HepG2 (cell line): ENCODE data around the gene CASKIN2. TPM values are rescaled to one million over a fixed set of nuclear protein-coding genes. Genes with fewer than 3 reads are reported as not detected.

Source experiments
- ARID5B ChIP-seq: IDR thresholded peaks from 2 replicates; pipeline ENCODE4 v1.4.0; 2020; ENCODE audit warnings: mild to moderate bottlenecking, missing genetic modification reagents
- DNMT3B ChIP-seq: conservative IDR thresholded peaks from 2 replicates; pipeline ENCODE4 v1.6.1; 2016; ENCODE audit warnings: missing biosample characterization, control low read depth
- GATAD2A ChIP-seq: IDR thresholded peaks from 2 replicates; pipeline ENCODE4 v1.6.1; 2016
- KDM5A ChIP-seq: fragments of 200-600 bp; sonication (generic); IDR thresholded peaks from 2 replicates; pipeline ENCODE4 v1.7.0; 2018; ENCODE audit warnings: antibody characterized with exemption, mild to moderate bottlenecking, low read length, borderline replicate concordance
- MAFK ChIP-seq, 2 experiments: IDR thresholded peaks in 1 of 2; conservative IDR thresholded peaks in 1 of 2; 2 replicates each; pipeline ENCODE4 v1.6.1; 2011; ENCODE audit warnings: improper control_type of control experiment in 2 of 2, low read length in 2 of 2
- MLLT10 ChIP-seq: sonication (generic); formaldehyde crosslinking; IDR thresholded peaks from 2 replicates; pipeline ENCODE4 v1.4.0; 2020; ENCODE audit warnings: missing genetic modification reagents
- RARA ChIP-seq: IDR thresholded peaks from 2 replicates; pipeline ENCODE4 v1.6.1; 2016; ENCODE audit warnings: missing genetic modification reagents, missing compliant biosample characterization
- RELA ChIP-seq: sonication (generic); formaldehyde crosslinking; IDR thresholded peaks from 2 replicates; pipeline ENCODE4 v1.4.0; 2020; ENCODE audit warnings: missing genetic modification reagents
- SP140L ChIP-seq: sonication (generic); formaldehyde crosslinking; IDR thresholded peaks from 2 replicates; pipeline ENCODE4 v1.4.0; 2020; ENCODE audit warnings: missing genetic modification reagents, borderline replicate concordance
- SP2 ChIP-seq: sonication (generic); formaldehyde crosslinking; IDR thresholded peaks from 2 replicates; pipeline ENCODE4 v1.5.1; 2020; ENCODE audit warnings: mild to moderate bottlenecking, missing genetic modification reagents
- ZBTB37 ChIP-seq: sonication (generic); formaldehyde crosslinking; IDR thresholded peaks from 2 replicates; pipeline ENCODE4 v1.4.0; 2020; ENCODE audit warnings: mild to moderate bottlenecking, missing genetic modification reagents
- ZFP36L2 ChIP-seq: sonication (generic); formaldehyde crosslinking; IDR thresholded peaks from 2 replicates; pipeline ENCODE4 v1.4.0; 2020; ENCODE audit warnings: missing genetic modification reagents
- ZNF225 ChIP-seq: sonication (generic); formaldehyde crosslinking; IDR thresholded peaks from 2 replicates; pipeline ENCODE4 v1.4.0; 2020; ENCODE audit warnings: mild to moderate bottlenecking, missing genetic modification reagents
- ZNF772 ChIP-seq: sonication (generic); formaldehyde crosslinking; IDR thresholded peaks from 2 replicates; pipeline ENCODE4 v1.5.0; 2020; ENCODE audit warnings: mild to moderate bottlenecking, missing genetic modification reagents
- ZNF883 ChIP-seq: sonication (generic); formaldehyde crosslinking; IDR thresholded peaks from 2 replicates; pipeline ENCODE4 v1.5.1; 2020; ENCODE audit warnings: mild to moderate bottlenecking, missing genetic modification reagents; ENCODE audit errors: not compliant biosample characterization
- polyA plus RNA-seq, 8 experiments: library from polyadenylated mRNA; depleted of rRNA in 3 of 8; stranded (reverse) in 7 of 8; unstranded in 1 of 8; fragments of >200 nt; fragmentation: Illumina TruSeq in 4 of 8; extraction: Trizol in 4 of 8; gene quantifications; 2 replicates each; pipeline versions ENCODE4 v1.2.1 to v1.2.3, GENCODE V29; 2011 to 2016; ENCODE audit warnings: low read depth in 4 of 8, missing spikeins in 1 of 8, mixed read lengths in 1 of 8; ENCODE audit not compliant: insufficient read depth in 1 of 8
- total RNA-seq, 5 experiments: library from RNA; depleted of rRNA; stranded (reverse); fragments of >200 nt; fragmentation: Illumina TruSeq; extraction: Trizol; gene quantifications; 2 replicates each; pipeline ENCODE4 v1.2.3, GENCODE V29; 2016; ENCODE audit warnings: low read depth in 1 of 5
- TF ChIP-seq, protein P1 (sequence below): sonication (generic); formaldehyde crosslinking; IDR thresholded peaks from 2 replicates; pipeline ENCODE4 v1.4.0; 2020; ENCODE audit warnings: missing genetic modification reagents, mild to moderate bottlenecking, borderline replicate concordance
- TF ChIP-seq, protein P2 (sequence below): sonication (generic); formaldehyde crosslinking; IDR thresholded peaks from 2 replicates; pipeline ENCODE4 v1.4.0; 2020; ENCODE audit warnings: missing genetic modification reagents
- TF ChIP-seq, protein P3 (sequence below): sonication (generic); formaldehyde crosslinking; IDR thresholded peaks from 2 replicates; pipeline ENCODE4 v1.4.0; 2020; ENCODE audit warnings: missing genetic modification reagents

CASKIN2 gene
- total and polyA plus RNA-seq, 2 of the 13 experiments (the other 11 are each of a cell fraction or from before 2014, with no cell fraction given), result 5.2 to 7.8 TPM

DNA sequence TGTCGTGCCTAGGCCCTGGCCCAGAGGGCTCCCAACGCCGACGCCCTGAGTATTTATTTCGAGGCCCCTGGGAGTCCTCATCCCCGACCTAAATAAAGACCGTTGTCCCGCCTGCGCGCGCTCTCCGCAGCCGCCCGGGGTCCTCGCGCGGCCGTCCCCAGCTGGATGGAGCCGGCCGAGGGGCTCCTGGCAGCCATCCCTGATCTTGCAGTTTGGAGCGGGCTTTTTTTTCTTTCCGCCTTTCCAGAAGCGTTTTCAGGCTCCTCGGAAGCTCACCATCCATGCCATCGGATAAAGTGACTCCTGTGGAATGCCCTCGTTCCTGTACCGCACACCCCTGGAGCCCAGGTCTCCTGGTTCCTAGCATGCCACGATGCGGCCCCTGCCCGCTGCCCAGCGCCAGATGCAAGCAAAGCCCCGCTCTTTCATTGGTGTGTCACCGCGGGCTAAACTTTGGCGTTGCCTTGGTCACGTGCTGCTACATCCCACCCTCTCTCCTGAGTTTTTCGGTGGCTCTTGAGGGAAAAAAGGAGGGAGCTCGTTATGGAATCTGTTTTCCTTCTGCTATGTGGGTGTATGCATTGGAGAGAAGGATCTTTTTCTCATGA lies 58.2 kb downstream of the CASKIN2 start (continued):
- no peak; the same call in 1 of the 2 replicates for TF ChIP-seq ARID5B (CRISPR knock-in tag)
- TF ChIP-seq, protein P1, sequence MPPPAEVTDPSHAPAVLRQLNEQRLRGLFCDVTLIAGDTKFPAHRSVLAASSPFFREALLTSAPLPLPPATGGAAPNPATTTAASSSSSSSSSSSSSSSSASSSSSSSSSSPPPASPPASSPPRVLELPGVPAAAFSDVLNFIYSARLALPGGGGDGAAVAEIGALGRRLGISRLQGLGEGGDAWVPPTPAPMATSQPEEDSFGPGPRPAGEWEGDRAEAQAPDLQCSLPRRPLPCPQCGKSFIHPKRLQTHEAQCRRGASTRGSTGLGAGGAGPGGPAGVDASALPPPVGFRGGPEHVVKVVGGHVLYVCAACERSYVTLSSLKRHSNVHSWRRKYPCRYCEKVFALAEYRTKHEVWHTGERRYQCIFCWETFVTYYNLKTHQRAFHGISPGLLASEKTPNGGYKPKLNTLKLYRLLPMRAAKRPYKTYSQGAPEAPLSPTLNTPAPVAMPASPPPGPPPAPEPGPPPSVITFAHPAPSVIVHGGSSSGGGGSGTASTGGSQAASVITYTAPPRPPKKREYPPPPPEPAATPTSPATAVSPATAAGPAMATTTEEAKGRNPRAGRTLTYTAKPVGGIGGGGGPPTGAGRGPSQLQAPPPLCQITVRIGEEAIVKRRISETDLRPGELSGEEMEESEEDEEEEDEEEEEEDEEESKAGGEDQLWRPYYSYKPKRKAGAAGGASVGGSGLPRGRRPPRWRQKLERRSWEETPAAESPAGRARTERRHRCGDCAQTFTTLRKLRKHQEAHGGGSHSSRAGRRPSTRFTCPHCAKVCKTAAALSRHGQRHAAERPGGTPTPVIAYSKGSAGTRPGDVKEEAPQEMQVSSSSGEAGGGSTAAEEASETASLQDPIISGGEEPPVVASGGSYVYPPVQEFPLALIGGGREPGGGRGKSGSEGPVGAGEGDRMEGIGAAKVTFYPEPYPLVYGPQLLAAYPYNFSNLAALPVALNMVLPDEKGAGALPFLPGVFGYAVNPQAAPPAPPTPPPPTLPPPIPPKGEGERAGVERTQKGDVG, result no peak
- no peak for TF ChIP-seq MAFK (conservative IDR thresholded peaks at IDR 0.05 in 1 of 2, IDR thresholded peaks at IDR 0.05 in 1 of 2; ENCODE audit: low read length in 2 of 2)
- no peak for TF ChIP-seq RELA
- TF ChIP-seq ZNF772 (CRISPR knock-in tag), result 0 out of 2 replicates have a peak, but pooled peaks have one; percentile 29
- no peak for TF ChIP-seq DNMT3B (CRISPR knock-in tag)
- no peak for TF ChIP-seq GATAD2A (CRISPR knock-in tag)
- TF ChIP-seq ZFP36L2 (CRISPR knock-in tag), result no peak
- TF ChIP-seq, protein P2, sequence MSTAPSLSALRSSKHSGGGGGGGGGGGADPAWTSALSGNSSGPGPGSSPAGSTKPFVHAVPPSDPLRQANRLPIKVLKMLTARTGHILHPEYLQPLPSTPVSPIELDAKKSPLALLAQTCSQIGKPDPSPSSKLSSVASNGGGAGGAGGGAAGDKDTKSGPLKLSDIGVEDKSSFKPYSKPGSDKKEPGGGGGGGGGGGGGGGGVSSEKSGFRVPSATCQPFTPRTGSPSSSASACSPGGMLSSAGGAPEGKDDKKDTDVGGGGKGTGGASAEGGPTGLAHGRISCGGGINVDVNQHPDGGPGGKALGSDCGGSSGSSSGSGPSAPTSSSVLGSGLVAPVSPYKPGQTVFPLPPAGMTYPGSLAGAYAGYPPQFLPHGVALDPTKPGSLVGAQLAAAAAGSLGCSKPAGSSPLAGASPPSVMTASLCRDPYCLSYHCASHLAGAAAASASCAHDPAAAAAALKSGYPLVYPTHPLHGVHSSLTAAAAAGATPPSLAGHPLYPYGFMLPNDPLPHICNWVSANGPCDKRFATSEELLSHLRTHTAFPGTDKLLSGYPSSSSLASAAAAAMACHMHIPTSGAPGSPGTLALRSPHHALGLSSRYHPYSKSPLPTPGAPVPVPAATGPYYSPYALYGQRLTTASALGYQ, result no peak
- TF ChIP-seq KDM5A, result no peak
- no peak for TF ChIP-seq ZNF883 (CRISPR knock-in tag)
- no peak for TF ChIP-seq RARA (CRISPR knock-in tag)
- no peak for TF ChIP-seq SP140L (CRISPR knock-in tag)
- no peak for TF ChIP-seq SP2 (CRISPR knock-in tag)
- TF ChIP-seq, protein P3, sequence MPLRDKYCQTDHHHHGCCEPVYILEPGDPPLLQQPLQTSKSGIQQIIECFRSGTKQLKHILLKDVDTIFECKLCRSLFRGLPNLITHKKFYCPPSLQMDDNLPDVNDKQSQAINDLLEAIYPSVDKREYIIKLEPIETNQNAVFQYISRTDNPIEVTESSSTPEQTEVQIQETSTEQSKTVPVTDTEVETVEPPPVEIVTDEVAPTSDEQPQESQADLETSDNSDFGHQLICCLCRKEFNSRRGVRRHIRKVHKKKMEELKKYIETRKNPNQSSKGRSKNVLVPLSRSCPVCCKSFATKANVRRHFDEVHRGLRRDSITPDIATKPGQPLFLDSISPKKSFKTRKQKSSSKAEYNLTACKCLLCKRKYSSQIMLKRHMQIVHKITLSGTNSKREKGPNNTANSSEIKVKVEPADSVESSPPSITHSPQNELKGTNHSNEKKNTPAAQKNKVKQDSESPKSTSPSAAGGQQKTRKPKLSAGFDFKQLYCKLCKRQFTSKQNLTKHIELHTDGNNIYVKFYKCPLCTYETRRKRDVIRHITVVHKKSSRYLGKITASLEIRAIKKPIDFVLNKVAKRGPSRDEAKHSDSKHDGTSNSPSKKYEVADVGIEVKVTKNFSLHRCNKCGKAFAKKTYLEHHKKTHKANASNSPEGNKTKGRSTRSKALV (CRISPR knock-in tag), result no peak
- TF ChIP-seq ZNF225, result no peak
- TF ChIP-seq ZBTB37, result no peak
- no peak for TF ChIP-seq MLLT10 (CRISPR knock-in tag)
